H1 (cell line): Measurements from ENCODE around the gene IRF2BP2. TPM values are rescaled to one million over a fixed set of nuclear protein-coding genes. Genes with fewer than 3 reads are reported as not detected.

ENCODE experiments used
- CTCF ChIA-PET: fragments of 300-600 bp; sonication (Branson Sonifier 250); formaldehyde crosslinking; loops from one replicate; lab custom pipeline; 2021; ENCODE audit not compliant: partially characterized antibody; lab: Charles Lee
- POLR2A ChIA-PET: fragments of 300-600 bp; sonication (Branson Sonifier 250); formaldehyde crosslinking; loops from one replicate; lab custom pipeline; 2021; ENCODE audit warnings: inconsistent platforms; ENCODE audit not compliant: partially characterized antibody; lab: Charles Lee
- DNase-seq, 2 experiments: peaks; one replicate each; pipeline versions ENCODE4 v3.0.0 to v3.0.0-alpha.2; 2010 to 2022; ENCODE audit warnings: low spot score in 2 of 2, low read depth in 1 of 2, mixed read lengths in 1 of 2
- FAIRE-seq: peaks from 2 replicates; lab custom pipeline; 2011; peaks lifted over from hg19 to GRCh38; lab: Jason Lieb, UNC
- H2AFZ ChIP-seq: 2 replicates; pipeline ENCODE4 v1.8.1; 2012; ENCODE audit warnings: low read length, inconsistent platforms
- H2AK5ac ChIP-seq: 2 replicates; pipeline ENCODE4 v1.6.1; 2013; ENCODE audit warnings: low read depth, low read length
- H2BK120ac ChIP-seq: replicated peaks from 2 replicates; pipeline ENCODE3; 2013; ENCODE audit warnings: low read depth, low read length, inconsistent platforms
- H2BK12ac ChIP-seq: 2 replicates; pipeline ENCODE4 v1.6.1; 2013; ENCODE audit warnings: low read depth, low read length
- H2BK15ac ChIP-seq: 2 replicates; pipeline ENCODE4 v1.6.1; 2013; ENCODE audit warnings: low read length
- H2BK20ac ChIP-seq: 2 replicates; pipeline ENCODE4 v1.6.1; 2013; ENCODE audit warnings: low read length
- H2BK5ac ChIP-seq: 2 replicates; pipeline ENCODE4 v1.6.1; 2013; ENCODE audit warnings: low read depth, low read length
- H3K14ac ChIP-seq: 2 replicates; pipeline ENCODE4 v1.6.1; 2013; ENCODE audit warnings: inconsistent platforms; ENCODE audit not compliant: insufficient read length
- H3K18ac ChIP-seq: 2 replicates; pipeline ENCODE4 v1.6.1; 2013; ENCODE audit warnings: low read length; ENCODE audit errors: extremely low read depth
- H3K23ac ChIP-seq: 2 replicates; pipeline ENCODE4 v1.6.1; 2013; ENCODE audit warnings: inconsistent platforms; ENCODE audit not compliant: insufficient read length
- H3K23me2 ChIP-seq: 2 replicates; pipeline ENCODE4 v1.6.1; 2013; ENCODE audit warnings: low read depth, low read length
- H3K27ac ChIP-seq: 2 replicates; pipeline ENCODE4 v1.6.1; 2011; ENCODE audit warnings: low read depth, low read length, inconsistent platforms
- H3K27me3 ChIP-seq, 4 experiments: replicated peaks in 1 of 4; 1 replicate in 1 of 4; 2 replicates in 3 of 4; pipeline versions ENCODE4 v1.6.1 to v1.8.1; 2011 to 2013; ENCODE audit warnings: low read length in 3 of 4, mild to moderate bottlenecking in 3 of 4, inconsistent platforms in 2 of 4, mixed read lengths in 2 of 4, moderate library complexity in 1 of 4; ENCODE audit not compliant: control insufficient read depth in 3 of 4, insufficient read depth in 3 of 4; ENCODE audit errors: extremely low read depth in 1 of 4
- H3K36me3 ChIP-seq, 4 experiments: 2 replicates each; pipeline versions ENCODE4 v1.6.1 to v1.8.1; 2011 to 2013; ENCODE audit warnings: mild to moderate bottlenecking in 4 of 4, low read length in 3 of 4, moderate library complexity in 2 of 4, control low read depth in 1 of 4, inconsistent platforms in 1 of 4; ENCODE audit not compliant: insufficient read depth in 4 of 4, control insufficient read depth in 2 of 4
- H3K4ac ChIP-seq: replicated peaks from 2 replicates; pipeline ENCODE3; 2013; ENCODE audit warnings: low read length, low read depth, mixed read lengths, inconsistent platforms; ENCODE audit not compliant: insufficient read length
- H3K4me1 ChIP-seq, 4 experiments: replicated peaks in 1 of 4; 1 replicate in 1 of 4; 2 replicates in 3 of 4; pipeline versions ENCODE4 v1.6.1 to v1.8.1; 2011 to 2013; ENCODE audit warnings: low read length in 3 of 4, inconsistent platforms in 2 of 4, mixed read lengths in 1 of 4; ENCODE audit not compliant: insufficient read depth in 4 of 4, control insufficient read depth in 3 of 4
- H3K4me2 ChIP-seq, 2 experiments: 2 replicates each; pipeline versions ENCODE4 v1.6.1 to v1.8.1; 2011 to 2013; ENCODE audit warnings: low read depth in 2 of 2, low read length in 2 of 2, control low read depth in 1 of 2, inconsistent platforms in 1 of 2, mild to moderate bottlenecking in 1 of 2; ENCODE audit not compliant: insufficient read depth in 1 of 2
- H3K4me3 ChIP-seq, 4 experiments: fragments of 200-600, 300-600 bp in 1 of 4; sonication (generic), shearing (Covaris generic), sonication (Bioruptor Twin) in 1 of 4; 2 replicates each; pipeline versions ENCODE4 v1.5.1 to v1.8.1; 2011 to 2016; ENCODE audit warnings: low read length in 4 of 4, low read depth in 3 of 4, control low read depth in 2 of 4, inconsistent platforms in 2 of 4, mild to moderate bottlenecking in 2 of 4, mixed read lengths in 1 of 4, moderate library complexity in 1 of 4; ENCODE audit not compliant: insufficient read depth in 2 of 4; ENCODE audit errors: extremely low read depth in 1 of 4
- H3K56ac ChIP-seq: replicated peaks from 2 replicates; pipeline ENCODE3; 2013; ENCODE audit warnings: low read depth, mild to moderate bottlenecking, mixed read lengths, low read length, inconsistent platforms; ENCODE audit not compliant: insufficient read length
- H3K79me1 ChIP-seq: 2 replicates; pipeline ENCODE4 v1.6.1; 2013; ENCODE audit warnings: low read depth, low read length, control low read depth
- H3K79me2 ChIP-seq, 2 experiments: 2 replicates each; pipeline versions ENCODE4 v1.6.1 to v1.8.1; 2012 to 2013; ENCODE audit warnings: low read length in 2 of 2, mild to moderate bottlenecking in 2 of 2, inconsistent platforms in 1 of 2; ENCODE audit not compliant: insufficient read depth in 2 of 2, control insufficient read depth in 1 of 2
- H3K9ac ChIP-seq, 4 experiments: replicated peaks in 1 of 4; 1 replicate in 1 of 4; 2 replicates in 3 of 4; pipeline versions ENCODE4 v1.6.1 to v1.8.1; 2011 to 2013; ENCODE audit warnings: low read depth in 3 of 4, low read length in 3 of 4, control low read depth in 2 of 4, mild to moderate bottlenecking in 2 of 4, moderate library complexity in 2 of 4, inconsistent platforms in 1 of 4; ENCODE audit errors: extremely low read depth in 1 of 4
- H3K9me3 ChIP-seq, 2 experiments: 2 replicates each; pipeline versions ENCODE4 v1.6.1 to v1.8.1; 2012 to 2013; ENCODE audit warnings: mild to moderate bottlenecking in 2 of 2, moderate library complexity in 2 of 2, control low read depth in 1 of 2, inconsistent platforms in 1 of 2, low read depth in 1 of 2, low read length in 1 of 2, mixed read lengths in 1 of 2; ENCODE audit not compliant: insufficient read depth in 2 of 2
- H4K20me1 ChIP-seq, 2 experiments: replicated peaks in 1 of 2; 2 replicates each; pipeline versions ENCODE3 to v1.8.1; 2011 to 2013; ENCODE audit warnings: inconsistent platforms in 2 of 2, low read length in 2 of 2, mild to moderate bottlenecking in 1 of 2; ENCODE audit not compliant: insufficient read depth in 2 of 2, control insufficient read depth in 1 of 2
- H4K5ac ChIP-seq: 2 replicates; pipeline ENCODE4 v1.6.1; 2013; ENCODE audit warnings: low read length, low read depth, mixed read lengths, inconsistent platforms; ENCODE audit not compliant: insufficient read length
- H4K8ac ChIP-seq: 2 replicates; pipeline ENCODE4 v1.8.0; 2013; ENCODE audit warnings: mild to moderate bottlenecking, moderate library complexity, low read length, inconsistent platforms; ENCODE audit not compliant: insufficient read depth; ENCODE audit errors: extremely low read depth
- H4K91ac ChIP-seq: replicated peaks from 2 replicates; pipeline ENCODE3; 2013; ENCODE audit warnings: low read length, mixed read lengths, inconsistent platforms; ENCODE audit not compliant: insufficient read length
- HDAC6 ChIP-seq: IDR thresholded peaks from one replicate; pipeline ENCODE4 v1.7.1; 2012; ENCODE audit warnings: low read depth, mild to moderate bottlenecking, inconsistent platforms, low read length, moderate library complexity
- POU5F1 ChIP-seq: IDR thresholded peaks from 2 replicates; pipeline ENCODE4 v1.6.1; 2011; ENCODE audit warnings: low read depth, mild to moderate bottlenecking, low read length, moderate library complexity
- TAF1 ChIP-seq: IDR thresholded peaks from 2 replicates; pipeline ENCODE4 v1.6.1; 2011; ENCODE audit warnings: mild to moderate bottlenecking, low read depth, low read length
- USF2 ChIP-seq: IDR thresholded peaks from 2 replicates; pipeline ENCODE4 v1.6.1; 2011; ENCODE audit warnings: low read length, improper control_type of control experiment
- WGBS, 2 experiments: shearing (Covaris generic) in 1 of 2; methylation state at CpG; one replicate each; pipeline versions ENCODE4 v1.1.6 to v1.1.7; 2013 to 2015; ENCODE audit warnings: low lambda C conversion rate in 2 of 2, mixed read lengths in 2 of 2, inconsistent platforms in 1 of 2, low coverage in 1 of 2, missing lambda C conversion rate in 1 of 2; ENCODE audit not compliant: insufficient replicate concordance in 2 of 2, insufficient coverage in 1 of 2, insufficient read length in 1 of 2; ENCODE audit errors: extremely low coverage in 1 of 2, missing lambda C conversion rate in 1 of 2; 5-methylcytosine and 5-hydroxymethylcytosine counted together
- polyA plus RNA-seq, 7 experiments: library from polyadenylated mRNA; depleted of rRNA in 3 of 7; stranded (reverse) in 5 of 7; unstranded in 2 of 7; fragments of >200 nt in 5 of 7; fragments of 200-250 nt in 2 of 7; gene quantifications; 1 replicate in 5 of 7; 2 replicates in 1 of 7; 4 replicates in 1 of 7; pipeline versions ENCODE4 v1.2.1 to v1.2.3, GENCODE V29; 2011 to 2013; ENCODE audit warnings: missing spikeins in 2 of 7, mixed read lengths in 2 of 7
- total RNA-seq: library from RNA; stranded (reverse); fragmentation: NEBNext Ultra II Directional; extraction: Animal tissue kit (Norgen Biotek cat#: 25700); gene quantifications from 2 replicates; pipeline ENCODE4 v1.2.1, GENCODE V29; 2021

Gene IRF2BP2
- total and polyA plus RNA-seq, 2 of the 8 experiments (the other 6 are each of a cell fraction or from before 2014, with no cell fraction given), result 24.9 to 67.5 TPM

GRCh38 chr1:234589854-234590620 is 19.9 kb downstream of the IRF2BP2 start:
- H3K79me1 ChIP-seq, result no peaks in the 10 kb centered on the region
- no peak for TF ChIP-seq TAF1
- TF ChIP-seq POU5F1, result no peak
- TF ChIP-seq HDAC6, result no peak
- TF ChIP-seq USF2, result no peak

More at GRCh38 chr1:234589854-234590620, 19.9 kb downstream of the IRF2BP2 start:
- ChIA-PET POLR2A (no interaction called here), CTCF (interaction anchor here (0.6 kb wide), 1 partner anchor 495 kb away, joined by 5 read pairs; no protein-coding TSS in a partner anchor)
- FAIRE-seq (no peak), DNase-seq (no peak)
- H3K23ac ChIP-seq, result no peak overlapping the region
- H4K20me1 ChIP-seq, result no peaks in the 10 kb centered on the region
- H3K18ac ChIP-seq, result no peak overlapping the region
- H3K4me1 ChIP-seq, result no peaks in the 10 kb centered on the region
- no peak overlapping the region for H3K56ac ChIP-seq
- no peak overlapping the region for H3K14ac ChIP-seq
- H2BK20ac ChIP-seq, result no peak overlapping the region
- H3K79me2 ChIP-seq, result no peaks in the 10 kb centered on the region
- no peak overlapping the region for H3K4me2 ChIP-seq
- H3K23me2 ChIP-seq, result no peaks in the 10 kb centered on the region
- no peak overlapping the region for H2AFZ ChIP-seq
- H4K91ac ChIP-seq, result no peak overlapping the region
- H4K8ac ChIP-seq, result no peak overlapping the region
- H3K4me3 ChIP-seq, result no peak overlapping the region
- no peaks in the 10 kb centered on the region for H3K36me3 ChIP-seq
- WGBS, 2 experiments, result 90% methylated on average over 7 of the region's 7 CpGs; no CpG with 5 or more reads in 1 of the 2 experiments
- H2BK5ac ChIP-seq, result no peak overlapping the region
- no peak overlapping the region for H2BK120ac ChIP-seq
- peaks cover 0 to 2% of the 10 kb centered on the region in 2 experiments; a peak in 1 of 4 replicates for H3K9me3 ChIP-seq
- H2BK15ac ChIP-seq, result no peak overlapping the region
- H3K27me3 ChIP-seq, result no peaks in the 10 kb centered on the region
- no peak overlapping the region for H4K5ac ChIP-seq
- no peak overlapping the region for H3K9ac ChIP-seq
- H2AK5ac ChIP-seq, result no peak overlapping the region
- no peak overlapping the region for H3K27ac ChIP-seq
- no peak overlapping the region for H2BK12ac ChIP-seq
- H3K4ac ChIP-seq, result no peak overlapping the region
